Retinal pigment epithelial cell (primary cell): ENCODE measurements around the gene TSPAN9.

Source experiments
- DNase-seq: peaks from one replicate; pipeline ENCODE4 v3.0.0-alpha.2; 2010; ENCODE audit warnings: low read depth
- H3K4me3 ChIP-seq: 2 replicates; pipeline ENCODE4 v1.5.1; 2011; ENCODE audit warnings: mild to moderate bottlenecking, low read length, control low read depth, moderate library complexity
- CTCF ChIP-seq: conservative IDR thresholded peaks from 2 replicates; pipeline ENCODE4 v1.5.1; 2011; ENCODE audit warnings: low read depth, low read length, control low read depth, inconsistent platforms

The TSPAN9 gene

GRCh38 chr12:3253682-3254275 lies 176.6 kb downstream of the TSPAN9 start:
- H3K4me3 ChIP-seq, result no peak overlapping the region
- no peak for DNase-seq
- no peak for TF ChIP-seq CTCF

- TF ChIP-seq CTCF, result no peak
- no peak for DNase-seq
- no peak overlapping the region for H3K4me3 ChIP-seq
Measured at GRCh38 chr12:3255057-3255456, 177.9 kb downstream of the TSPAN9 start.

- H3K4me3 ChIP-seq, result no peak overlapping the region
Measured at GRCh38 chr12:3256103-3256631, 179.0 kb downstream of the TSPAN9 start.

GRCh38 chr12:3257411-3257810 lies 180.2 kb downstream of the TSPAN9 start:
- DNase-seq, result no peak
- TF ChIP-seq CTCF, result no peak
- no peak overlapping the region for H3K4me3 ChIP-seq

More at GRCh38 chr12:3256103-3256631, 179.0 kb downstream of the TSPAN9 start:
- no peak for TF ChIP-seq CTCF
- DNase-seq, result no peak

GRCh38 chr12:3259973-3260372 lies 182.8 kb downstream of the TSPAN9 start:
- H3K4me3 ChIP-seq, result no peak overlapping the region
- DNase-seq, result no peak
- no peak for TF ChIP-seq CTCF

- no peak overlapping the region for H3K4me3 ChIP-seq
- peak; percentile 37 for TF ChIP-seq CTCF
- DNase-seq, result no peak
Measured at GRCh38 chr12:3261782-3262359, 184.7 kb downstream of the TSPAN9 start.

GRCh38 chr12:3262470-3262869 lies 185.3 kb downstream of the TSPAN9 start:
- no peak for TF ChIP-seq CTCF
- DNase-seq, result no peak

More at GRCh38 chr12:3262470-3262869, 185.3 kb downstream of the TSPAN9 start:
- no peak overlapping the region for H3K4me3 ChIP-seq
